Embryonic facial prominence (tissue), 1 donor: Measurements from ENCODE around the gene SYNGR1.
A peak's percentile ranks its signal among the peaks of the same experiment; 100 is the strongest.
"Not testable (repeated sequence)": the region's sequence is repeated elsewhere in the genome, so short reads cannot be mapped to it uniquely, and the experiment has no call there.

Source experiments
- DNase-seq: peaks from one replicate; pipeline ENCODE4 v3.0.0-alpha.2; 2016; ENCODE audit errors: extremely low spot score

The SYNGR1 gene

DNA sequence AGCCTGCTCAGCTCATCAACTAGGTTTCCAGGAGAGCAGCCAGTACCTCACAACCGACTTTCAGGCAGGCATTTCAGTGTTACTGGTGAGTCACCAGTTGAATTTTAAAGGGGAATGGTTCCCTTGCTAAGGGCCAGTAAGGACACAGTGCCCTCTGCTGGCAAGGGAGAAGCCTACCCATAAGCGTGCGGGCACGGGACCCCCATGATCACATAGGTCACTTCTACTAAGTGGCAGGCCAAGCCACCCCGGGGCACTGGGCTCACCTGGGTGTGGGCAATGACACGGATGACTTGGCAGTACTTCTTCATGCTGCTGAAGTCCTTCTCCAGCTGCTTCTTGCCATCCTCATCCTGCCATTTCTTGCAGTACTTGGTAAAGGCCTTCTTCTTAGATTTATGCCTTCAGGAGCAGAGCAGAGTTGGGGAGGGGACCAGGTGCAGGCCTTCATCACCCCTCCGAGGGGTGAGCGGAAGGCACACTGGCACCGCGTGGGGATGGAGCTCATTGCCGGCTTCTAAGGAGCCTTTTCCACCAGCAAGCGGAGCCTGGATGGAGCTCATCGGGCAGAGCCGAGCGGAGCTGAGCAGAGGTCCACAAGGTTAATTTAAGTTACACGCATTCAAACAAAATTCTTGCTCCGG, 33.2 kb upstream of the SYNGR1 start:
- no peak for DNase-seq

DNA sequence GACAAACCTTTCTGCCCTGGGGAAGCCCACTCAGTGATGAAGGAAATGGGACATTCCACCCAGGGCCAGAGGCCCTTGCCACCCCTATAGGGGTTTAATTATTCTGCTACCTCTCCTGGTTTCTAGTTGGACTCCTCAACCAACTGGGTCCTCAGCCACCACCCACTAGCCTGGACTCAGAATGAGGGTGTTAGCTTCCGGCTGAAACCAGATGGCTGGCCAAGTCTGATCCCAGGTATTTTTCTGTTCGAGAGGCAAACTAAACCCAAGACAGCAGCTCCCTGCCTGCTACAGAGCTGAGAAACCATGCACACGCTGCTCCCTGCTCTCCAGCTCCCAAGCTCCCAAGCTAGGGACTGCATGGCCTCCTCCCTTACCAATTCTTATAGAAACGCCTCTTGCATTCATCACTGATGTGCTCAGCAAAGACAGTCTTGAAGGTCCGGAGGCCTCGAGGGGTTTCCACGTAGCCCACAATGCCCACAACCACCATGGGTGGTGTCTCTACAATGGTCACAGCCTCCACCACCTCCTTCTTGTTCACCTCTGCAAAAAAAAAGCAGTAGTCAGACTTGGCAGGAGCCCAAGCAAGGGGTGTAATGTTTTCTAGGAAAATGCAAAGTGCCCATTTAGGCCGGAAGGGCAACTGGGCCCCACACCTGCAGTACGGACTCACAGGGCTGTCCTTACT, 32.6 kb upstream of the SYNGR1 start:
- no peak for DNase-seq

DNA sequence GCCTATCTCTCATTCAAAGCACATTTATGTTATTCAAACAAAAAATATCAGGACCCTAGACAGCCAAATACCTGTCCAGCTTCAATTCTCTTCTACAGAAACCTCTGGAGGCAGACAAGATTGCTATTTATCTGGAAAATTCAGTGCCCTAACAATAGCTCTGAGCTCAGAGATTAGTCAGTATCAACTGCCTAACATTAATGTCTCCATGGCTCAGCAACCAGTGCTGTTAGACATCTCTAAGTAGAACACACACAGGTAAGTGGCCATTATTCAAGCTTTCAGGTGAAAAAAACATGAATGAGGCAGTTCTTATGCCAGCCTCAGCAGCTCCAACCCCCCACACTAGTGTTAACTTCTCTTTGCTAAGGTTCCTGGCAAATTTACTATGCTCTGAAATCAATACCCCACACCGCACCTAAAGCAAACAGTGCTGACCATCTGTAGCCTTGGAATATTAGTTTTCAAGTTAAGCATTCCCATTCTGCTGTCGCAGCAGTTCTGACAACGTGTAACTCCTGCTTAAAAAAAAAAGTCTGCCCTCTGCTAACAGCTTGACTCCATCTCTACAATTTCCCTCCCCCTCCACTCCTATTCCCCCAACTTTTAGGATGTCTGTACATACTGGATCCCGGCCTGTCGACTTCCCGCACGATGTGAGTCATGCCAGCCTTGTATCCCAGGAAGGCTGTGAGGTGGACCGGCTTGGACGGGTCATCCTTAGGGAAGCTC, 31.9 kb upstream of the SYNGR1 start:
- no peak for DNase-seq

DNA sequence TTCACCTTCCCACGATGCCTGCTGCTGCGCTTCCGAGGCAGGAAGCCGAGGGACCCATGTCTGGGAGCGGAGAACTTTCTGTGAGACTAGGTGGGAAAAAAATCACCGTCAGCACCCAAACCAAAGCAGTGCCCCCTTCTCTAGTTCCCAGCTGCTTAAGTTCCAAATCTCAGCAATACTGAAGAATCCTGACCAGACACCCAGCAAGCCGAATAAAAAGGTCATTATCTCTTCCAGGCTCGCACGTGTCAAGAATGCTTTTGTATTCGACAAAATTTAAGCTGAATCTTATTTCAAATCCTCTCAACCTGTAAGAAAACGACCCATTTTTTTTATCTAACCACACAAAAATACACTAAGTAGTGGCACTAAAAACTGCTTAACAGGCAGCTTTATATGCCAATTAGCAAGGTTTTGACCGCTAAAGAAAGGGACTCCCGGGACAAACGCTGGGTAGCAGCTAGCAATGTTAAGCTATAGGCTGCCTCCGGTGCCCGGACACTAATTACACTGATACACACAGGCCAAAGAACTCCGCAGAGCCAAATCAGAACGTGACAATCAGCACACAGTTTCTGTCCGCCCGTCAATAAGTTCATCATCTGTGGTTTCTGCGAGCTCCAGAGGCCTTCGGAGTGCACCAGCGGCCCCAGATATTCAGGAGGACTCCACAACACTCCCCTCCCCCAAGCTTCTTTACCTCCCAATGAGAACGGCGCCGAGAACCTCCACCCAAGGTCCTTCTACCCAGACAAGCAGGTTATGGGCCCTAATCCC, 31.1 kb upstream of the SYNGR1 start:
- no peak for DNase-seq

DNA sequence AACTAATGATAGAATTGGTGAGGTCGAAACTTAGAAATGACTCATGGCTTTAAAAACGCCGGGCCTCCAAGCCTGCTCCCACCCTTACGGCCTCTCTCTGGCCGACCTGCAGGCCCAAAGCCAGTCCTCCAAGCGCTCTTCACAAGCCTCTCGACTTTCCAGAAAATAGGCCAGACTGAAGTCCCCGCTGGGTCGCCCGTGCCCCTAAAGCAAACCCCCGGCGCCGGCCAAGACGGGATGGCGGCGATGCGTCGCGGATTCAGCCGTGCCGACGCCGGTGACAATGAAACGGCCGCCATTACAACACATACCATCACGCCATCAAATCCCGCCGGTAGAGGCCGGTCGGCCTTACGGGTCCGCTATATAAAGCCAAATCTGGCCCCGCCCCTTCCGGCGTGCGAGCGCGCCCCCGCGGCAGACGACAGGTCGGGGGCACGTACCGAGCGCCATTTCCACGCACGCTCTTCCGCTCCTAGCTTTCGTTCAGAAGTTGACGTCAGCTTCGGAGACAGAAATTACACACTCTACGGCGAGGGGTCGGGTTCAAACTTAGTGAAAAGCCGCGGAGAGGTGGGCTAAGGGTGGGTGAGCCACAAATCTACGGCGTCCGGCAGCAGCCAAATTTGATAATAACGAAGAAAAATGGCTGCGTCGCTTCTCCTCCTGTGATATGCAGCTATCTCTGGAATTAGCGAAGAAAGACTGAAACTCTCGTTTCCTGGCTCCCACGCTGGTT, 30.3 kb upstream of the SYNGR1 start, which contains the start of gene RPL3:
Gene RPL3, minus strand, starts transcription at position 340 of the 739 bp plus-strand sequence. Its CDS starts 26 bp downstream, at position 314.
- peak; percentile 99 for DNase-seq

DNA sequence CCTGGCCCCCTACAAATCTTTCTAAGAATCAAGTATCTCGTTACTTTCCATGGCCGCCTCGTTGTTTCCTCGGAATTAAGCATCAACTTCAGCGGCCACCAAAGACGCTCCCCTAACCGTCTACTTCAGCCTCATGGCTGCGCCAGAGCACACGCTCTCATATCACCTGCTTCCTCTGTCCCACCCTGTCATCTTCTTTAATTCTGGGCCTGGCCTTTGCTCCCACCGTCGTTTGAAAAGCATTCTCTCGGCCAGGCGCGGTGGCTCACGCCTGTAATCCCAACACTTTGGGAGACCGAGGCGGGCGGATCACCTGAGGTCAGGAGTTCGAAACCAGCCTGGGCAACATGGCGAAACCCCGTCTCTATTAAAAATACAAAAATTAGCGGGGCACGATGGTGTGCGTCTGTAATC, 29.2 kb upstream of the SYNGR1 start:
- DNase-seq: not testable (repeated sequence)

DNA sequence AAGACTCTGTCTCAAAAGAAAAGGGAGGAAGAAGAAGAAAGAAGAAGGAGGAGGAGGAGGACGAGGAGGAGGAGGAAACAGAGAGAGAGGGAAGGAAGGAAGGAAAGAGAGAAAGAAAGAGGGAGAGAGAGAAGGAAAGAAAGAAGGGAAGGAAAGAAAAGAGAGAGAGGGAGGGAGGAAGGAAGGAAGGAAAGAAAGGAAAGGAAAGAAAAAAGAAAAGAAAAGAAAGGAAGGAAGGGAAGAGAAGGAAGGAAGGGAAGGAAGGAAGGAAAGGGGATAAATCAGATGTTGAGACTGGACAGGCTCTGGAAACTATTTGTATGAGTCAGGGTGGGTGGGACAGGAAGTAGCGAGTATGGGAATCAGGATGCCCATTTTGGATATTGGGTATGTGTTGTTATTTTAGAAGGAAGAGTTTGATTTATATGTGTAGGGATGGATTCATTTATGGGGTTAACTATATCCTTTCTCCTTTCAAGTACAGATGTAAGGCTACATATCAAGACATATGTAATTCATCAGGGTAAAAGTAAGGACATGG, 24.3 kb upstream of the SYNGR1 start:
- DNase-seq: no peak

DNA sequence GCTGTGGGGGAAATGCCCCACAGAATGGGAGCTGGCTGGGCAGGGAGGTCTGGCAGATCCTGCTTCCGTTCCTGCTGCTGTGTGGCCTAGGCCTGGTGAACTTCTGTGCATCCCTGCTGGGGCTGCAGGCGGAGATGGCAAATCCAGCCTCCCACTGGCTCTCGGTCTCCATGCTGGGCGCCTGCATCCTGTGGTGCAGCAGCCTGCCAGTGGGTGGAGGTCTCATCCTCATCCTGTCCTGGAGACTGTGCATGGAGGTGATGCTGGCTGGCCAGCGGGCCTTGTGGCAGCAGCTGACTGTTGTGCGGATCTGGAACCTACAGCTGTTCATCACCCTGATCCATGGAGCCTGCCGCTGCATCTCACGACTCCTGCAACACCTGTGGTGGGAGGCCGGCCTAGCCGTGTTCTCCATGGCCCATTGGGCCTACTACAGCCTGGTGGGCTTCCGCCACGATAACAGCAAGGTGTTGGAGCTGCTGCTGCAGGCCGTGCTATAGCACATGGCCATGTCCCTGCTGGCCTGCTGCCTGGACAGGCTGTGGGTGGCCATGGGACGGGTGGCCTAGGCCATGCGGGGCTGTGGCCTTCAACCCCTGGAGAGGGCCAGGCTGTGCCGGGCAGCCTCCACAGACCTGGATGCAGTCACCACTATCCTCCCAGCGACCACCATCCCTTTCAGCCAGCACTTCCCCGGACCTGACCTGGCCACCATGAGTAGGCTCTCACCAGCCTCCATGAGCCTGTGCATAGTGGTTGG, 21.6 kb upstream of the SYNGR1 start:
- DNase-seq: no peak

DNA sequence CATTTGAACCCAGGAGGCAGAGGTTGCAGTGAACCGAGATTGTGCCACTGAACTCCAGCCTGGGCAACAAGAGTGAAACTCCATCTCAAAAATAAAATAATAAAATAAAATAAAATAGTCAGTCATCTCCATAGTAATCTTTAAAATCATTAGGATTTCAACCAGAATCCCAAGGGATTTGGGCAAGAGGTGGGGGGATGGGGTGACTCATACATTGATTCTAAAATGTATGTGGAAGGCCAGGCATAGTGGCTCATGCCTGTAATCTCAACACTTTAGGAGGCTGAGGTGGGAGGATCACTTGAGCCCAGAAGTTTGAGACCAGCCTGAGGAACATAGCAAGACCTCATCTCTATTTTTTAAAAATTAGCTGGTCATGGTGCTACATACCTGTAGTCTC, 19.2 kb upstream of the SYNGR1 start:
- not testable (repeated sequence) for DNase-seq

DNA sequence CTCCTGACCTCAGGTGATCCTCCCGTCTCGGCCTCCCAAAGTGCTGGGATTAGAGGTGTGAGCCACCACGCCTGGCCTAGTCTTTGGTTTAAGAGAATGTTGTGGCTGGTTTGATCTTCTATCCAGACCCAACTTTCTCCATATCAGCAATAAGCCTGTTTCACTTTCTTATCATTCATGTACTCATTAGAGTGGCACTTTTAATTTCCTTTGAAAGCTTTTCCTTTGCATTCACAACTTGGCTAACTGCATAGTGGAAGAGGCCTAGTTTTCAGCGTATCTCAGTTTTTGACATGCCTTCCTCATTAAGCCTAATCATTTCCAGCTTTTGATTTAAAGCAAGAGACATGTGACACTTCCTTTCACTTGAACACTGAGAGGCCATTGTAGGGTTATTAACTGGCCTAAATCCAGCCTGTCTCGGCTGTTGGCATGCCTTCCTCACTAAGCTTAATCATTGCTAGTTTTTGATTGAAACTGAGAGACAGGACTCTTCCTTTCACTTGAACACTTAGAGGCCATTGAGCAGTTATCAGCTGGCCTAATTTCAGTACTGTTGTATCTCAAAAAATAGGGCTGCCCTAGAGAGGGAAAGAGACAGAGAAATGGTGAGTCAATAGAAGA, 17.2 kb upstream of the SYNGR1 start:
- DNase-seq: peak; percentile 56

DNA sequence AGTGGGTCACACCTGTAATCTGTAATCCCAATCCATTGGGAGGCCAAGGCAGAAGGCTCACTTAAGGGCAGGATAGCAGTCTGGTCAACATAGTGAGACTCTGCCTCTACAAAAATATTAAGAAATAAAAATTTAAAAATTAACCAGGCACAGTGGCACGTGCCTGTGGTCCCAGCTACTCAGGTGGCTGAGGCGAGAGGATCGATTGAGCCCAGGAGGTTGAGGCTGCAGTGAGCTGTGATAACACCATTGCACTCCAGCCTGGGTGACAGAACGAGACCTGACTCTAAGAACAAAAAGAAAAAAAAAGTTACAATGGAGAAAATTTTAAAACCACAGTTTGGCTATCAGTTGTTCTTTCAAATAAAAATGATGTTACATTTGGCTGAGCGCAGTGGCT, 13.4 kb upstream of the SYNGR1 start:
- DNase-seq: no peak

DNA sequence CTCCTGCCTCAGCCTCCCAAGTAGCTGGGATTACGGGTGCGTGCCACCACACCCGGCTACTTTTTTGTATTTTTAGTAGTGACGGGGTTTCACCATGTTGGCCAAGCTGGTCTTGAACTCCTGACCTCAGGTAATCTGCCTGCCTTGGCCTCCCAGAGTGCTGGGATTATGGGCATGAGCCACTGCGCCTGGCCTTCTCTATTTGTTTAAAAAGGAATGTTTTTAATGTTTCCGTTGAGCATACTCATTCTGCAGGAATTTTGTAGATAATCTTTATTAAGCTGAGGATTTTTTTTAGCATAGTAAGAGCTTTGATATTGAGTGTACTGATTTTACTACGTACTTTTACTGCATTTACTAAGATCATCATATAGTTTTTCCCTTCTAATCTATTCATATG, 10.0 kb upstream of the SYNGR1 start:
- DNase-seq: not testable (repeated sequence)

DNA sequence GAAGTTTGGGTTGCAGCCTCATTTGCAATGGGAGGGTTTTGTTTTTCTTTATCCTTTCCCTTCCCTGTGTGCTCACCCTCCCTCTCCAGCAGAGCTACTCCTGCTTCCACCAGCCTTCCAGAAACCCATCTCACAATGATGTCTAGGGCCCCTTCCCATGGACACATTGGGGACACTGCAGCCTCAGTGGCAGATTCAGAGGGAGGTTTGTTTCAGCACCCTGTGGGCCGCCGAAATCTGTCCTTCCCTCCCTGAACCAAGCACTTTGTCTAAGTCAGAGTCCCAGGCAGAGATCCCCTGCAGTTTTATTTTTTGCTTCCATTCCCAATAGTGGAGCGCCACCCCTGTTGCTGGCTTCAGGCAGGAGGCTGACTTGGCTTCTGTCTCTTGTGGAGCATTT, 8.6 kb upstream of the SYNGR1 start:
- no peak for DNase-seq

DNA sequence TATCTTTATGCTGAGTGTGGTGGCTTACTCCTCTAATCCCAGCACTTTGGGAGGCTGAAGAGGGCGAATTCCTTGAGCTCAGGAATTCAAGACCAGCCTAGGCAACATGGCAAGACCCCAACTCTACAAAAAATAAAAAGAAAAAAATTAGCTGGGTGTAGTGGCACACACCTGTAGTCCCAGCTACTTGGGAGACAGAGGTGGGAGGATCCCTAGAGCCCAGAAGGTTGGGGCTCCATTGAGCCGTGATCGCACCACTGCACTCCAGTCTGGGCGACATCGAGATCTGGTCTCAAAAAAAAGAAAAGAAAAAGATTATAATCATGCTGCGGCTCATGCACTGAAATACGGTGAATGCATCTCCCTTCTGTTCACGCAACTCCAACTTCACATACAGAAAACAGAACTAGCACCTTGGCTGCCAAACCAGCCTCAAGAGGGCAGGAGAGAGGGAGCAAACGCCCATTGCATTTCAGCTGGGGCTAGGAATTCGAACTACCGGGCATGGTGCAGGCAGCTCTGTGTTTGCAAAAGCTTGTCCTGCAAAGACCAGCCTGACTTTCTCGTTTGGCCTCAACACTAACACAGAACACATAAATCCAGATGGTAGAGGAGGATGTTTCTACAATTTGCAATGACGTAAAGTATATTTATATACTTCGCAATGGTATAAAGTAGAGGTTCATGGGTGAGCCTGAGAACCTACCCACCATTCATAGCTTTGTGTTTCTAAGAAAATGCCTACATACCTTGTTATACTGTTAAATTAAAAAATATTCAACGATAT, 6.3 kb upstream of the SYNGR1 start:
- no peak for DNase-seq

DNA sequence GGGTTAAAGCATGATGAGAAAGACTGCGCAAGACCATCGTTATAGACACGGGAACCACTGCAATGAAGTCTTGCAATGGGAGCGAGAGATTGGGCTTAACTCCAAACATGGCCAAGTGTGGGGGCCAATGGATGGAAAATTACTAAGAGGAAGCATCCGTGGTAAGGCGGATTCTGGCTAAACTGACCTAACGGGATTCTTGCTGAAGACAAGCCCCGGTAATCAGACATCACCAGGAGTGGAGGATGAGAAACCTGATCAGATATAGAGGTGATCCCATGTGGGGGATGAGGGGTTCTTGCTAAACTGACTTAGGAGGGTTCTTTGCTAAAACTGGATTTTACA, 5.8 kb upstream of the SYNGR1 start:
- no peak for DNase-seq

DNA sequence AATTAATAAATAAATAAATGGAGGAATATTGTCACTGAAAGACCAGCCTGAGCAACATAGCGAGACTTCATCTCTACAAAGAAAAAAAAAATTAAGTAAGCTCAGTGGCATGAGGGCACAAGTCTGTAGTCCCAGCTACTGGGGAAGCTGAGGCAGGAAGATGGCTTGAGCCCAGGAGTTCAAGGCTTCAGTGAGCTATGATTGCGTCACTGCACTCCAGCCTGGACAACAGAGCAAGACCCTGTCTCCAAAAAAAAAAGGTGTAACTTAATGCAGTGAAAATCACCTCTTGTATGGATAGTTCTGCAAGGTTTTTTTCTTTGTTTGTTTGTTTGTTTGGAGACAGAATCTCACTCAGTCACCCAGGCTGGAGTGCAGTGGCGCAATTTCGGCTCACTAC, 4.6 kb upstream of the SYNGR1 start:
- DNase-seq: no peak

DNA sequence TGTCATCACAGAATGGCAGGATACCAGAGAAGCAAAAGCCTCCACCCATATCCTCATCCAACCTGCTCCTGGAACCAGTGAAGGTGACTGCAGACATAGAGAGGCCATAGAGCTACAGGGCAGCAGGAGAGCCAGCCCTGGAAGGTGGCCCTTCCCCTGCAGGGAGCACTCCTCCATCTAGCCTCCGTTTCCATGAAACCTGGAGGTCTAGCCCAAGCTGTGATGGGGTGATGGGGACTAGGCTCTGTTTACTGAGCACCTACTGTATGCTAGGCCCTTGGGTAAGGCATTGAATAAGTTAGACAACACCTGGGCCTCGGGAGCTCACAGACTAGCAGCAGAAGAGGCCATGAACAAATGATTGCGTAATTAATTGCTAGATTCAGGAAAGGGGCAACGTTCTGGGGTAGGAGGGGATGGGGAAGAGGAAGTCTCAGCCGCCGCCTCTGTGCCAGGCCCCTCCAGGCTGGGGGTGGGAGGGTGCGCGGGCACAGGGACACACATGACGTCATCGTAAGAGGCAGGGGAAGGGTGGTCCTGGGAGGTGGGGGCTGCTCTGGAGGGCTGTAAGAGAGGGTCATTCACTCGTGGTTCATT, 784 bp upstream of the SYNGR1 start:
- no peak for DNase-seq

DNA sequence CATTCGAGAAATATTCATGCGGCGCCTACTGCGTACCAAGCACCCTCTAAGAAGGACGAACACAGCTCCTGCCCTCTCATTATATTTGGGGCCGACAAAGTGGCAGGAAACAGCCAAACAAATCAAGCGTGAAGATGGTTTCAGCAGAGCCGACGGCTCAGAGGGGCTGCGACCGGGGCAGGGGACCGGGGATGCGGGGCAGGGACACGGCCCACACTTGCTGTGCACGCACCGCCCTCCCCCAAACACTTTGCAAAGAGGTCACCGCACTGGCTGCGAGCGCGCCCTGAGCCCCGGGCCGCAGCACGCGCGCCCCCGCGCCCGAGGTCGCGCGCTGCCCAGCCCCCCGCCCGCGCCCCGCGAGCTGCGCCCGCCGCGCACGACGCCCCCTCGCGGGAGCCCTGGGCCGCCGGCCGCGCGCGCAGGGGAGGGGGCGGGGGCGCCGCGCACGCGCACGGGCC, 255 bp upstream of the SYNGR1 start:
- no peak for DNase-seq
